KBM-7 (cell line): ENCODE data around the gene ACCSL.

ENCODE experiments used
- DNase-seq: peaks from one replicate; pipeline ENCODE4 v3.0.0-alpha.2; 2015
- in situ Hi-C: fragments of 300-500 bp; cut with MboI; formaldehyde crosslinking; loops from 2 replicates; pipeline ENCODE4 v1.14.3; 2020; ENCODE audit warnings: low sequenced_read_pairs, low pct_unique_long_range_greater_than_20kb, mixed read lengths

ACCSL gene

GRCh38 chr11:44047931-44048431 is at the start of gene ACCSL:
Gene ACCSL, plus strand, starts transcription at chr11:44047981. Its CDS starts 56 bp downstream, at chr11:44048037.
- no peak for DNase-seq
- in situ Hi-C loops = no loop called here

- DNase-seq = no peak
- in situ Hi-C loops = no loop called here
Observed at GRCh38 chr11:43998308-43998707, 49.5 kb upstream of the ACCSL start.

- in situ Hi-C loops = no loop called here
- DNase-seq = no peak
Observed at GRCh38 chr11:44000731-44001130, 47.0 kb upstream of the ACCSL start.

- no peak for DNase-seq
- in situ Hi-C loops = no loop called here
Observed at GRCh38 chr11:44002191-44003093, 45.3 kb upstream of the ACCSL start.

GRCh38 chr11:44003736-44004451 is 43.9 kb upstream of the ACCSL start:
- in situ Hi-C loops = no loop called here
- no peak for DNase-seq

GRCh38 chr11:44004452-44005062 is 43.2 kb upstream of the ACCSL start:
- in situ Hi-C loops = no loop called here
- DNase-seq = no peak

- in situ Hi-C loops = no loop called here
- DNase-seq = no peak
Observed at GRCh38 chr11:44005063-44005701, 42.6 kb upstream of the ACCSL start.

GRCh38 chr11:44005956-44006355 is 41.8 kb upstream of the ACCSL start:
- in situ Hi-C loops = no loop called here
- no peak for DNase-seq

- in situ Hi-C loops = no loop called here
- no peak for DNase-seq
Observed at GRCh38 chr11:44006917-44007361, 40.8 kb upstream of the ACCSL start.

- in situ Hi-C loops = no loop called here
Observed at GRCh38 chr11:44007481-44008087, 40.2 kb upstream of the ACCSL start.

GRCh38 chr11:44008088-44008501 is 39.7 kb upstream of the ACCSL start:
- in situ Hi-C loops = no loop called here
- DNase-seq = no peak

More at GRCh38 chr11:44007481-44008087, 40.2 kb upstream of the ACCSL start:
- no peak for DNase-seq

GRCh38 chr11:44008698-44009097 is 39.1 kb upstream of the ACCSL start:
- in situ Hi-C loops = no loop called here
- no peak for DNase-seq

GRCh38 chr11:44010789-44011251 is 37.0 kb upstream of the ACCSL start:
- in situ Hi-C loops = no loop called here
- DNase-seq = no peak

GRCh38 chr11:44011797-44012196 is 36.0 kb upstream of the ACCSL start:
- in situ Hi-C loops = no loop called here
- no peak for DNase-seq

- in situ Hi-C loops = no loop called here
Observed at GRCh38 chr11:44014968-44015623, 32.7 kb upstream of the ACCSL start.

GRCh38 chr11:44015624-44016007 is 32.2 kb upstream of the ACCSL start:
- in situ Hi-C loops = no loop called here
- no peak for DNase-seq

More at GRCh38 chr11:44014968-44015623, 32.7 kb upstream of the ACCSL start:
- DNase-seq = no peak

- DNase-seq = no peak
- in situ Hi-C loops = no loop called here
Observed at GRCh38 chr11:44016131-44016530, 31.6 kb upstream of the ACCSL start.
